Activated CD8-positive, alpha-beta memory T cell treated with anti-CD3 and anti-CD28 coated beads, Interleukin-2, amount 50 U/mL, for 1 hour (primary cell): ENCODE results near the gene NPHP1.
"Not testable (repeated sequence)": the region's sequence is repeated elsewhere in the genome, so short reads cannot be mapped to it uniquely, and the experiment has no call there.

Experiments used
- DNase-seq: peaks from one replicate; pipeline ENCODE4 v3.0.0-alpha.2; 2020; ENCODE audit errors: extremely low read depth

The NPHP1 gene

DNA sequence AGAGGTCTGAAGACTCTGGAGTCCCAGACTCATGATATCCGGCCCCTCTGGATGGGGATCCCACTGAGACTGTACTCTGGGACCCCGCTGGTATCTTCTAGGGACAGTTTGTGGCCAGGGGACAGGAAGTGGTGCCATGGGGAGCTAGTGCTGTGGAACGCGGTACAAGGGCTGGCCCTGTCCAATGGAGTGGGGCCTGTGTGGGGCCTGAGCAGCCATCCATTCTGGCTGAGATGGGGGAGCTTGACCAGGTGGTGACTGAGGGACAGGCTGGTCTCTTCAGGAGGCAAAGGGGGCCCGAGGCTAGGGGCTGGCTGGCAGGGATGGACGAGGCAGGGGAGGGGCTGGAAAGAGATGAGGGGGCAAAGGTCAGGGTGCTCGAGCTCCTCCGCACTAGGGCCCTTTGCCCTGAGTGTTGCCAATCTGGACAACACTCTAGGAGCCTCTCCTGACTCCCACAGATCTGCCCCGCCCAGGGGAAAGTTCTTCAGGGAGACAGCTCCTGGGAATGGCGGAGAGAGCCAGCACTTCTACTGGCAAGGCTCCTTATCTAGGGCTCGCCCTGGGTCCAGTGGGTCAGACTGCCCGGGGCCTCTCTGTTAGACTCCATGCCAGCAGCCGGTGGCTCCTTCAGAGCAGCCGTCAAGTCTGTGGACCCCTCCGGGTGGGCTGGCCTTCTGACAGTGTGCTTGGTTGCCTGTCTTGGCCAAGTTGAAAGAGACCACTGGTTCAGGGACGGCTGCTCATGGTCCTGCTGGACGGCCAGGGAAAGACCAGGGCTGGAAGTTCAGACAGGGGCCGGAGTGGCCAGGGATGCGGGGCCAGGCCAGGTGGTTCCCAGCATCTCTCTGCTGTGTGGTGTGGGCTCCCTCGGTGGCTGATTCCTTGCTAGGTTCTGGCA is 101.5 kb downstream of the NPHP1 start:
- no peak for DNase-seq

GRCh38 chr2:110101901-110102803 is 102.7 kb downstream of the NPHP1 start:
- DNase-seq = no peak

DNA sequence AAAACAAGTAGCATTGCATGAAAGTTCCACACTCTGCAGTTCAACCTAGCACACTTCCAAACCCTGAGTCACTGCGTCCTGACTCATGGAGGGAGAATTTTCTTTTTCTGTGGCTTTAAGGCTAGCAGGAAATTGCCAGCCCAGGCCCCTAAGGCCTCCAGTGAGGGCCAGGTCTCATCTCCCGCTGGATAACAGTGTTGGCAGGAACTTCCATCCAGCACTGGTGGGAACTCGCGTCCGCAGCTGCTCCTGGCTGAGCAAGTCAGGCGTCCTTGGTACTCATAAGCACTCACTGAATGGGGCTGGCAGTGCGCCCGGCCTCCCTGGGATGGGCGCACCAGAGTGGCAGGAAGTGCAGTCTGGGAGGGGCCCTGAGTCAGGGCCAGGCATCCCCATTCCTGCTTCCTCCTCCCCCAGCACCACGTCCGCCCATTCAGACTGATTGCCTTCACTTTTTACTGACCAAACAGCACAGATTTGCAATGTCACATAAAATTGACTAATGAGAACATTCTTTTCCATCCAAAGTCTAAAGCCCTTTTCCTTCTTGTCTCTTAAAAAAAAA is 103.5 kb downstream of the NPHP1 start:
- no peak for DNase-seq

DNA sequence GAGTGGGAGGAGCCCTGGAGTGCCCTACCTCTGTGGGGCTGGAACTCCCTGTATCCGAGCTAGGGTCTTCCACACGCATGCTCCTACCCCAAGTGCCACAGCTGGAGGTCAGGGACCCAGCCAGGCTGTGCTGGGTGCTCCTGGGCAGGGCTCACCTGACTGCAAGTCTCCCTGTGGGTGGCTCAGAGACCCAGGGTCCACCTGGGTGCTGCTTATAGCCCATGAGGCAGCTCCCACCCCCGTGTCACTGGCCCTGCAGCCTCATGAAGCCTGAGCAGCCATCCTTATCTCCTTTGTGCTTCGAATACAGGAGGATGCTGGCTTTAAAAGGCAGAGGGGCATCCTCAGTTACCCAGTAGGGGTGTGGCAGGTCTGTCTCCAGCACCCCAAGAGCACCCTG is 103.9 kb downstream of the NPHP1 start:
- not testable (repeated sequence) for DNase-seq

DNA sequence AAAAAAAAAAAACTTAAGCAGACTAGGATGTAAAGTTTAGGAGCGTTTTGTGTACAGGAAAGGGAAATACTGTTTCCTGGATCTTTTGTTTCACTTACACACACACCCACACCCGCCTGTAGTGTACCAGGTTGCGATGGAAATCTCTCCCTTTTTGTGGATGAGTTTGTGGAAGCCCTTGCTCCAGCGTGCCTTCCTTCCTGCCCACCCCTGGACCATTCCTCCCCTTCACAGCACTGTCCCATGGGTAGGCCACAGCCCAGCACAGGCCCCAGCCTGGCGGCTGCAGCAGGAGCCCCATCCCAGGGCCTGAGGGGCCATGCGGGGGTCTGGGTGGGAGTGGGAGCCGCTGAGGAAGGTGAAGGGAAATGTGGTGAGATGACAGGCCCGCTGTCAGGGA is 104.3 kb downstream of the NPHP1 start:
- no peak for DNase-seq

DNA sequence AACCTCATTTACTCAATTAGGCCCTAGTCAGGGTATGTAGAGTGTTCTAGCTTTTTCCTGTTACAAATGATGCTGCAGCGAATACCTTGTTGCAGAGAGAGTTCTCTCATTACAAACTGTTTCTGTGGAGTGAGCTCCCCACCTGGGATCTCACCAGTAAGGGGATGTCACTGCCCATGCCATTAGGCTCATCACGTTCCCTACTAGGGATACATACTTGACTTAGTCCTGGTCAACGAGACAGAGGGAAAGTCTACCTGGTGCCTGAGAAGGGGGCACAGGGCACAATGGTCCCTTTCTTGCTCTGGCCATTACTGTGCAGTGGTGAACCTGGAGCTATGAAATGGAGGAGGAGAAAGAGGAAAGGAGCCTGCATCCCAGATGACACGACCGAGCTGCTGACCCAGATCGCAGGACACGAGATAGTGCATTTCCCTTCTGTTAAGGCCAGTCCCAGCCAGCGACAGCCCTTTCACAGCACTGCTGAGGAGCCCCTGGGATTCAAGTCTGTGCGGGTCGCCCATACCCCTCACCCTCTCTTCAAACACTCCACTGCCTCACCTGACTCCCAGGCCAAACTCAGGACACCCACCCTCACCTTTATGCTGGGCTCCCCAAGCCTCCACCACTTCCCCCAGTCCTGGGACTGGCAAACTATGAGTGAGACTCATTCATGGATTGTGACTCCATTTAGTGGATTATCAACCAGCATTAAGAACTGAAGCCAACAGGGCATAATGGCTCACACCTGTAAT is 105.2 kb downstream of the NPHP1 start:
- no peak for DNase-seq

DNA sequence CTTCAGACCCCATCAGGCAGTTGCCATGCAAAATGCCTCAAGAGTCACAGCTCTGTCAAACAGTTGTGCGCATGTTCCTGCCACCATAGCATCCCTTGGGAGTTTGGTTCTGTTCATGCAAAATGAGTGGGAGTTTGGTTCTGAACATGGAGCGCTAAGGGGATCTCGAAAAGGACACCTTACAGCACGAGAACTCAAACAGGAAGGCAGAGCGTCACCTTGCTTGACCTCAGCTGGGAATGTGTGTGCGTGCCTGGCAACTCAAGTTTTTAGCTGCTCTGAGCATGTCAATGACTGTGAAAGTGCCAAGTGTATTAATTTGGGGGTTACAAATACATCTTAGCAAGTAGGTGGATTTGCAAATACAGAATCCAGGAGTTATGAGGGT is 105.8 kb downstream of the NPHP1 start:
- no peak for DNase-seq

- no peak for DNase-seq
These were observed 107.2 kb downstream of the NPHP1 start for GRCh38 chr2:110097506-110098220.

DNA sequence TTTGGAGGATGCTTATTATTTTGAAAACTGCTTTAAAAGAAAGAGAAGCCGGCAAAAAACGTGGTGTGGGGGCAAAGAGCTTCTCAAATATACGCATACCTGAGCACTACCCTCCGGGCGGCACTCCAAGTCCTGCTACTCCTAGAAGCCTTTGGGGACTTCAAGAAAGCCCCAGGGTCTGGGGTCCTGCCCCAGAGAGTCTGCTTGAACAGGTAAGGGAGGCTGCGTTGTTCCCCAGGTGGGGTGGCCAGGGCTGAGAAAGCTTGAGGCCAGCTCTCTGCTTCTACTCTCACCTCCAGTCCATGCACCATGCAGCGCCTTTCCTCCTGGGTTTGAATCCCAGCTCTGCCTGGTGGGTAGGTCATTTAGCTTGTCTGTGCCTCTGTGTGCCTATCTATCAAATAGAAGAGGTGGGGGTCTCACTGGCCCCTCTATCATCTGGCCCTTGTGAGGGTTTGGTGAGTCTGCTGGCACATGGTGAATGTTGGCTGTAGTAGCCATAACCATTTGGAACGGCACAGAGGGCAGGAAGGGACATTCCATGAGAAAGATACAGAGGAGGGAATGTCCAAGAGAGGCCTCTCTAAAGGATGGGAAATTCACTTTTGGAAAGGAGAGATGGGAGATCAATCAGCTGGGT is 108.7 kb downstream of the NPHP1 start:
- no peak for DNase-seq

DNA sequence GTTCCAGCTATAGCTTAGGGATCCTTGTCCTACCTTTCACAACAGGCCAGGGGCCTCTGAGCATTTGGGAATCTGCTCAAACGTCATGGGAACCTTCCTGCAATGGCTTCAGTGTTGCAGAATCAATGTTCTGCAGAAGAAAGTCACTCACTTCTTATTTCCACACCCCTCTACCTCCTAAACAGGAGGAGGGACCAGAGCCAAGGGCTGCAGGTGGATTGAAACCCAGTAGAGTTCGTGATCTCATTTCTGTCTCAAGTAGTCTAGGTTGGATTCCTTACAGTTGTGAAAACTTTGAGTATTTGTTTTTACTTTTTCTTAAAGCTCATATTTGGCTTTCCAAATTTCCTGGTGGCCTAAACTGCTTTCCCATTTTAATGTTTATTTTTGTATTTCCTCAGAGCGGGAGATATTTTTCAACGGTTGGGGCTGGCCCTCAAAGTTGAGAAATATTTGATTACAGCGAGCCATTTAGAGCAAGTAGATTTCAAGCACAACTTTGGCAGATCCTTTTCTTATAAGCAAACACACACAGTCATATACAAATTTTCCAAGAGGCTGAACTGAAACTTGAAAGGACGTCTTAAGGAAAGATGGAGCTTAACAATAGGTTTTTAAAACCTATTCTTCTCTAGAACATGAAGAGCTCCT is 109.8 kb downstream of the NPHP1 start:
- not testable (repeated sequence) for DNase-seq

- not testable (repeated sequence) for DNase-seq
These were observed 110.9 kb downstream of the NPHP1 start for GRCh38 chr2:110093924-110094323.

DNA sequence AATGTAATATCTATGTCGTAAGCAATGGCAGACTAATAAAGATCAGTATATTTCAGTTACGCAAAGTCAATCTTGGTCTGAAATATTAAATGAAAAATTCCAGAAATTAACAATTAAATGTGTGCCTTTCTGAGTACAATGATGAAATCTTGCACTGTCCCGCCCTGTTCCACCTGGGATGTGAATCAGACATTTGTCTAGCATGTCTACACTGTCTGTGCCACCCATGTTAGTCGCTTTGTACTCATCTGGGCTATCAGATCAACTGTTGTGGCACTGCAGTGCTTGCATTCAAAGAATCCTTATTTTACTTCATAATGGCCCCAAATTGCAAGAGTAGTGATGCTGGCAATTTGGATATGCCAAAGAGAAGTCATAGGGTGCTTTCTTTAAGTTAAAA is 114.6 kb downstream of the NPHP1 start:
- not testable (repeated sequence) for DNase-seq

DNA sequence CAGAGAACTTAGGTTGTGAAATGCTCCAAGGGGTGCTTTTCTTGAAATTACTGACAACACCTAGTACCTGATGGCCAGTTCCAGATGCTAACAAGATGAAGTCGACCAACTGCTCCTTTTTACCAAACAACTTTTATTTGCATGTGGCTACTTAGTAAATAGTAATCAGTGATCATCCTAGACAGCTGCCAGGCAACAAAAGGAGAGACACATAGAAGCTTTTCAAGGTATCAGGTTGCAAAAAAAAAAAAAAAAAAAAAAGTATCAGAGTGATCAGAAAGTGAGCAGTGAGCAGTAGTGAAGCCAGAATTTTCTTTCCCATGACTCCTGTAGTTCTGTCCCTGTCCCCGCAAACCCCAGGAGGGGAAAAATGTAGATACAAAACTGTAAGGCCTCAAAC is 121.1 kb downstream of the NPHP1 start:
- not testable (repeated sequence) for DNase-seq

DNA sequence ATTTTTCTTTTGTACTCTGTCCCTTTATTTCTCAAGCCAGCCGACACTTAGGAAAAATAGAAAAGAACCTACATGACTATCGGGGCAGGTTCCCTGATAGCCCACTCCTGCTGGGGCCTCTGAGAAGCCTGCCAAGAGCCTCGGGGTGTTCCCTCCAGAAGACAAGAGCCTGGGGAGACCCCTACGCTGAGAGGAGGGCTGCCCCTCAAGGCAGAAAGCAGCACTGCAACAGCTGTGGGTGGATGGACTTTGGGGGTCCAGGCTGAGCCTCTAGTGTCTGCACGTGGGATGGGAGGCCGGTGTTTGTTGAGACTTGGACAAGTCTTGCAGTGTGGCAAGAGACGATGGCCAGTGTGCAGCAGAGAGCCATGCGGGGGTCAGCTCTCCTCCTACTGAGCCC is 121.7 kb downstream of the NPHP1 start:
- DNase-seq = not testable (repeated sequence)

DNA sequence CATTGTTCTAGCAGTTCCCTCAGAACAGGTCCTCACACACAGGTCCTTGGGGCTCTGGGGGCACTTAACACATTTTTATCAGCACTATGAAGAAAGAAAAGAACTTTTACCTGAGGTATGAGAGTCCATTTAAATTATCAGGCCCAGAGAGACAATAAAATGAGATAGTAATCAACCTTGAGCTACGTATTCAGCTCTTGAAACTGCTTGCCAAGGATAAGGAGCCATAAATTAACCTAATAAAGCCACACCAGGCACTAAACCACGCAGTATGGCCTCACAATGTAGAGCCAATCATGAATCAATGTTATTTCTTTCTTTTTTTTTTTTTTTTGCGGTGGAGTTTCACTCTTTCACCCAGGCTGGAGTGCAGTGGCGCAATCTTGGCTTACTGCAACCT is 126.7 kb downstream of the NPHP1 start:
- not testable (repeated sequence) for DNase-seq

DNA sequence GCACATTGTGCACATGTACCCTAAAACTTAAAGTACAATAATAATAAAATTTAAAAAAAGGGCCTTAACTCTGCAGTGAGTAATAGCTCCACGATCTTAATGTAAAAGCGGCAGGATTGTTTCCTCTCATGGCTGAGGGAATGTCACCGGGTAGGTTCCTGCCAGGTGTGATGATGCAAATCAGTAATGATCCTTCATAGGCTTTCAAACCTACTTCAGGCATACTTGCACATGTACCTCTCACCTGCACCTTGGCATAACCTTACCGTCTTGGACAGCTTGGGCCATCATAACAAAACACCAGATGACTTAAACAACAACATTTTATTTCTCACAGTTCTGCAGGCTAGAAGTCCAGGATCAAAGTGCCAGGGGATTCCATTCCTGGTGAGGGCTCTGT is 128.9 kb downstream of the NPHP1 start:
- not testable (repeated sequence) for DNase-seq
